NCI-H2196 (cell line): ENCODE data around the gene TRIM32.

Experiments
- DNase-seq: peaks from one replicate; lab custom pipeline; 2025; ENCODE audit not compliant: unreplicated experiment; lab: John Stamatoyannopoulos, UW

The TRIM32 gene

GRCh38 chr9:116687074-116687753 lies at the start of gene TRIM32:
TSS of gene TRIM32 (plus strand) at chr9:116687305. CDS start at chr9:116697743, 10,438 bp downstream.
- DNase-seq: peak; percentile 92

DNA sequence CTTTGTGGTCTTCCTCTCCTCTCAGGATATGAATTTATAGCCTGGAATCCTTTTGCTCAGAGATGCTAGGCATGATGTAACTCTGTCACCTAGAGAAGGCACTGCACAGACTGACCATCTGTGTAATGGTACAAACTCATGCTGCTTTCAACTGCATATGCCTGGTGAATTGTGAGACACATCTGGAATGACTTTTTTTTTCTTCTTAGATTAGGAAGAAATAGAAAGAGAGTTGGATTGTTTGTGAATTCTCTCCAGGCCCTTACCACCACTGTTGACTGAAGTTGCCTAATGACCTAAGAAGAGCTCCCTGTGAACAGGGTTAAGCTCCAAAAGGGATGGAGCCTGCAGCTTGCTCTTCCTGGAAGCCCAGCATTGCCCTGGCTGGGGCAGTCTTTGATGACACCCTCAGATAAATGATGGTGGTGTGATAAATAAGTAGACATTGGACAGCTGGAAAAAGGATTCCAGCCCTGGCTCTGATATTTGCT lies 47.8 kb upstream of the TRIM32 start:
- DNase-seq: no peak

- DNase-seq: no peak
Observed at GRCh38 chr9:116641292-116642059, 45.6 kb upstream of the TRIM32 start.

GRCh38 chr9:116643691-116644090 lies 43.4 kb upstream of the TRIM32 start:
- no peak for DNase-seq

- no peak for DNase-seq
Observed at GRCh38 chr9:116644091-116644688, 42.9 kb upstream of the TRIM32 start.

- DNase-seq: peak; percentile 34
Observed at GRCh38 chr9:116646661-116647514, 40.2 kb upstream of the TRIM32 start.

GRCh38 chr9:116647515-116647809 lies 39.6 kb upstream of the TRIM32 start:
- no peak for DNase-seq

DNA sequence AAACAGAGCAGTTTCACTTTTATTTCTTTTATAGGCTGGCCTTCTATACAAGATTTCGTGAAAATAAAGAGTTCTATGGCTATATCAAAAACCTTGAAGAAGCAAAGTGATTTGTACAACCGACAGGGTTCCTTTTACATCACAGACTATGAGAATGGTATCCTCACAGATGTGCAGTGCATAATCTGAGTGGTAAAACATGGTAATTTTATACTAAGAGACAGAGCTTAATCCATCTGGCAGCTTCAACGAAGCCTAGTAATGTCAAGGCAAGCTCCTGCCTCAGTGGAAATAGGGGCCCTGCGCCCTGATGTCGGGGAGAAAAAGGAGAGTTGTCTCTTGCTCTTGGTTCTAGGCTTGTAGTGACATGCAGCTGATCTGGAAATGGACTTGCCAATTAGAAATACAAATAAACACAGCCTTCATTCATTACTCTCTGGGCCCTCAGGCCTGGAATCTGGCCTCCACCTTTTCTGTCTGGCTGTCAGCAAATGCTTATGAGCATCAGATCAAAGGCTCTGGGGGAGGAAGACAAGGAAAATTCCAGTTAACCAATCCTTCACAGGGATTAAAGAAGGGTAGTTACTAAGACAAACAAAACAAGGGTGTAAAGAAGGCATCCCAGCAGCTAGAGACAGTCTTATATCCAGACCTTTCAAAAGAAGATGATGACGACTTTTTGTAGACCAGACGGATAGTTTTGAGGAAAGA lies 33.6 kb upstream of the TRIM32 start:
- no peak for DNase-seq

DNA sequence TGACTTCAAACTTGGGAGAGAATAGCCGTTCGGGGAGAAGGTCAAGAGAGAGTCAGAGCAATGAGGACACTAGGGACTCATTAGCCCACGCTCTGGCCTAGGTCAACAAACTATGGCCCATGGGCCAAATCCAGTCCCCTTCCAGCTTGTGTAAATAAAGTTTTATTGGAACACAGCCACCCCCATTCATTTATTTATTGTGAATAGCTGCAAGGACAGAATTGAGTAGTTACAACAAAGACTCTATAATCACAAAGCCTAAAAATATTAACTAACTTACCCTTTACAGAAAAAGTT lies 33.1 kb upstream of the TRIM32 start:
- no peak for DNase-seq

DNA sequence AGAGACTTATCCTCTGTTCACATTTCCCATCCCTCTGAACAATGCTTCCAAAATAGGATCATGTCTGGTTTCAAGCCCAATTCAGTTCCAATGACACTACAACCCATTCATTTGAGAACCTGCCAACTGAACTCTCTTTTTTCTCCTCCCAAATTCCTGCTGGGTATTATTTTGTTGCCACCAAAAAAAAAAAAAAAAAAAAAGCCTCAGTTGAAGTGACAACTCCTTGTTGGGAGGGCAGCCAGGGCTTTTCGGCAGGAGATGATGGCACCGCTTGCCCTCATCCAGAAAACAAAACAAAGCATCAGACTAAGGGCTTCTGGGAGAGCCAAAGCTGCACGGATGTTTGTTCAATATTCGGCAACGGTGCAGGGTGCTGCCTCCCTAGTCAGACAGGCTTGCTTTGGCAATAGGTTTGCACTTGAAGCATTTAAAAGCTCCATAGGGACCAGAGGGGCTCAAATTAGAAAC lies 30.6 kb upstream of the TRIM32 start:
- DNase-seq: no peak

DNA sequence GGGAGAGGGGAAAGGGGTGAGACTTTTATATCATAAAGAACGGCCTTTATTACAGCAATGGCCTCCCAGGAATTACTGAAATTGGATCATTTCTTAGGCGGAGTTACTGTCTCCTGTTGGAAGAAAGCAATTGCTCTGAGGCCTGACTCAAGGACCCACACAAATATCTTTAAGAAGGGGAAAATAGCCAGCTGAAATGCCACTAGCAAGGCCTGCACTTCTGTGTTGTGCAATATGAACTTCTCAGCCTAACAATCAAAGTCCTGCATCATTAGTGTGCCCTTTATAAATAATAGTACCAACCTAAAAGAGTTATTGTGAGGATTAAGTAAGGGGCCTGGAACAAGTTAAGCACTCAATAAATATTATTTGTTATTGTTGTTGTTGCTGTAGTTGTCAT lies 30.1 kb upstream of the TRIM32 start:
- DNase-seq: no peak

DNA sequence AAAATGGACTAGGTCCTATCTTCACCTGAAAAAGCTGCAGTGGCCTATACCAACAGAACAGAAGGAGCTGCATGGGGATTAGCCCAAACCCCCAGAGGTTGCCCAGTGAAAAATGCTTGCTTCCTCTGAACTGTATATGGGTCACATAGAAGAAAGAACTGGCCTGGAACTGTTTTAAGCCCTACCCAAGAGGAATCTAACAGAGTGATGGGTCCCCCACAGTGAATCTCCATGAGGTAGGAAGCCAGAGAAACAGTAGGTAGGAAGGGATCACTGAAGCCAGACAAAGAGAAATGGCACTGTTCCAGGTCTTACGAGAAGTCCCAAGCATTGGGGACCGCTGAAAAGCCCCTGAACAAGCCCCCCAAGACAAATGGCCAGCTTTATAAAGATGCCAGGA lies 28.8 kb upstream of the TRIM32 start:
- DNase-seq: no peak

- DNase-seq: peak; percentile 54
Observed at GRCh38 chr9:116661037-116661954, 25.8 kb upstream of the TRIM32 start.

DNA sequence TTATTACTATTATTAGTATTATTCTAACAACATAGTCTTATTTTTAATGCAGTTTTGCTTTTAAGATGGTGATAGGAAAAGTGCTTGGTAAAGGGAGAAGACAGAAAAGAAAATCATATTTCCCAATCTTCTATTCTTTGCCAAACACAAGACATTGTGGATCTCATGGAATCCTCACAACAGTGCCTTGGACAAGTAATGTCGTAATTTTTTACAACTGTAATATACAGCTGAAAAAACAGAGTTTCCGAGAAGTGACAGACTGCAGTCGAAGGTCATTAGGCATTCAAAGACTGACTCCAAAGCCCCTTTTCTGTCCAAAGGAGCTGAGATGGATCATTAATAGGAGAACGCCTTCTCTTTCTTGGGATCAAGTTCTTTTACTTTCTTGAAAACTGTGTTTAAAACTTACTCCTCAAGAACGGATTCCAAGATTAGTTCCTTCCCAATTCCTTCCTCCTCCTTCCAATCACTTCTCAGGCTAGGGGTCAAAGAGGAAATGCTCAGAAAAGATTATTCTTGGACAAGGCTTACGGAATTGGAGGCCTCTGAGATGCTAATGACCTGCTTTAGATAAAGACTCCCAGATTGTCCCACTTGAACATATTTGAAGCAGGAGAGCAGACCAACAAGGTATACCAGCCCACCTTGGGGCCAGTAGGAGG lies 24.3 kb upstream of the TRIM32 start:
- DNase-seq: no peak

GRCh38 chr9:116663581-116663980 lies 23.5 kb upstream of the TRIM32 start:
- no peak for DNase-seq

DNA sequence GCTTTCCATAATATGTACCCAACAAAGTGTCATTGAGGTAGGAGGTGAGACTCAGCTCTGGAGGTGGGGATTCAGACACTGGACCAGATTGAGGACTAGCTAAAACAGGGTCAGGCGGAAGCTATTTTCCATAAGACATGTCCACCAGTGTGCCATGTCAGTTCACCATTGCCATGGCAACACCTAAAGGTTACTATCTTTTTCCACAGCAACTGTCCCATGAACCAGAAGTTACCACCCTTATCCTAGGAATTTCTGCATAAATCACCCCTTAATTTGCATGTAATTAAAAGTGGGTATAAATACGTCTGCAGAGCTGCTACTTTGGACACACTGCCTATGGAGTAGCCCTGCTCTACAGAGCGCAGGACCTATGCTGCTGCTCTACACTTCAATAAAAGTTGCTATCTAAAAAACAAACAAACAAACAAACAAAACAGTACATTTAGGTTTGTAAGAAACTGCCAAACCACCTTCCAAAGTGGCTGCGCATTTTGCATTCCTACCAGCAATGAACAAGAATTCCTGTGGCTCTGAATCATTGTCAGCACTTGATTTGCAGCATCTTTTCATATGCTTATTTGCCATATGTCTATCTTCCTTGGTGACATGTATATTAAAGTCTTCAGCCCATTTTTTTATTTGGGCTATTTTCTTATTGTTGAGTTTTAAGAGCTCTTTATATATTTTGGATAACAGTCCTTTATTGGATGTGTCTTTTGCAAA lies 18.0 kb upstream of the TRIM32 start:
- DNase-seq: no peak

- no peak for DNase-seq
Observed at GRCh38 chr9:116671605-116672004, 15.5 kb upstream of the TRIM32 start.

GRCh38 chr9:116673375-116673774 lies 13.7 kb upstream of the TRIM32 start:
- DNase-seq: no peak
